Nephron (organoid): ENCODE results near the gene WASHC3.

Experiments
- H3K27ac Mint-ChIP-seq, 3 experiments: 2 replicates each; pipeline ENCODE4 v1.8.0; 2020; ENCODE audit warnings: mixed read lengths in 3 of 3, mild to moderate bottlenecking in 2 of 3, moderate library complexity in 1 of 3
- H3K27me3 Mint-ChIP-seq: 2 replicates; pipeline ENCODE4 v1.8.0; 2021; ENCODE audit warnings: low read depth, mild to moderate bottlenecking, moderate library complexity, mixed read lengths
- H3K36me3 Mint-ChIP-seq: 2 replicates; pipeline ENCODE4 v1.8.0; 2020; ENCODE audit warnings: low read depth, mixed read lengths
- H3K4me1 Mint-ChIP-seq: 2 replicates; pipeline ENCODE4 v1.8.0; 2020; ENCODE audit warnings: mixed read lengths
- H3K4me3 Mint-ChIP-seq, 3 experiments: 2 replicates each; pipeline ENCODE4 v1.8.0; 2020; ENCODE audit warnings: mild to moderate bottlenecking in 3 of 3, mixed read lengths in 3 of 3, moderate library complexity in 2 of 3
- H3K9me3 Mint-ChIP-seq: 2 replicates; pipeline ENCODE4 v1.8.0; 2020; ENCODE audit warnings: mixed read lengths
- CTCF ChIP-seq, 3 experiments: fragments of 200-600 bp; sonication (generic); IDR thresholded peaks; one replicate each; pipeline ENCODE4 v1.5.0; 2021; ENCODE audit warnings: antibody characterized with exemption in 3 of 3; ENCODE audit not compliant: unreplicated experiment in 3 of 3

Gene WASHC3

GRCh38 chr12:102067574-102068258, 5.9 kb upstream of the WASHC3 start:
- no peaks in the 10 kb centered on the region for H3K27me3 Mint-ChIP-seq
- H3K27ac Mint-ChIP-seq: no peak overlapping the region
- H3K4me1 Mint-ChIP-seq: peaks cover 25% of the 10 kb centered on the region
- no peak for TF ChIP-seq CTCF (IDR thresholded peaks at IDR 0.05; ENCODE audit: unreplicated experiment in 3 of 3)
- no peaks in the 10 kb centered on the region for H3K9me3 Mint-ChIP-seq
- no peak overlapping the region for H3K4me3 Mint-ChIP-seq
- H3K36me3 Mint-ChIP-seq: no peaks in the 10 kb centered on the region

- H3K27ac Mint-ChIP-seq: peak overlapping the region; percentile 77 to 92 (median 85)
- TF ChIP-seq CTCF (IDR thresholded peaks at IDR 0.05; ENCODE audit: unreplicated experiment in 3 of 3): no peak
- H3K4me3 Mint-ChIP-seq: peak overlapping the region; percentile 45 to 55 (median 48)
- no peaks in the 10 kb centered on the region for H3K36me3 Mint-ChIP-seq
- no peaks in the 10 kb centered on the region for H3K9me3 Mint-ChIP-seq
- no peaks in the 10 kb centered on the region for H3K27me3 Mint-ChIP-seq
- peaks cover 24% of the 10 kb centered on the region for H3K4me1 Mint-ChIP-seq
These were observed 2.7 kb upstream of the WASHC3 start for GRCh38 chr12:102064476-102064875.

- H3K4me3 Mint-ChIP-seq: peak overlapping the region in 2 of 3 experiments; percentile 33 to 95
- no peaks in the 10 kb centered on the region for H3K9me3 Mint-ChIP-seq
- no peak for TF ChIP-seq CTCF (IDR thresholded peaks at IDR 0.05; ENCODE audit: unreplicated experiment in 3 of 3)
- peak overlapping the region in 1 of 3 experiments; percentile 77 for H3K27ac Mint-ChIP-seq
- peaks cover 24% of the 10 kb centered on the region for H3K4me1 Mint-ChIP-seq
- H3K27me3 Mint-ChIP-seq: no peaks in the 10 kb centered on the region
- peaks cover 8% of the 10 kb centered on the region for H3K36me3 Mint-ChIP-seq
These were observed 1.3 kb upstream of the WASHC3 start for GRCh38 chr12:102063069-102063468.

GRCh38 chr12:102062419-102062806, 622 bp upstream of the WASHC3 start:
- H3K4me3 Mint-ChIP-seq: peak overlapping the region; percentile 89 to 96 (median 95)
- H3K36me3 Mint-ChIP-seq: peaks cover 14% of the 10 kb centered on the region
- H3K4me1 Mint-ChIP-seq: peaks cover 18% of the 10 kb centered on the region
- H3K27me3 Mint-ChIP-seq: no peaks in the 10 kb centered on the region
- peak overlapping the region; percentile 79 to 87 (median 80) for H3K27ac Mint-ChIP-seq
- no peak for TF ChIP-seq CTCF (IDR thresholded peaks at IDR 0.05; ENCODE audit: unreplicated experiment in 3 of 3)
- H3K9me3 Mint-ChIP-seq: no peaks in the 10 kb centered on the region

GRCh38 chr12:102061096-102061559, 663 bp downstream of the WASHC3 start:
- H3K9me3 Mint-ChIP-seq: no peaks in the 10 kb centered on the region
- peak overlapping the region; percentile 89 to 96 (median 95) for H3K4me3 Mint-ChIP-seq
- H3K36me3 Mint-ChIP-seq: peaks cover 26% of the 10 kb centered on the region
- no peak for TF ChIP-seq CTCF (IDR thresholded peaks at IDR 0.05; ENCODE audit: unreplicated experiment in 3 of 3)
- peak overlapping the region; percentile 79 to 87 (median 80) for H3K27ac Mint-ChIP-seq
- no peaks in the 10 kb centered on the region for H3K27me3 Mint-ChIP-seq
- H3K4me1 Mint-ChIP-seq: peaks cover 14% of the 10 kb centered on the region

GRCh38 chr12:102059343-102059742, 2.4 kb downstream of the WASHC3 start:
- no peak for TF ChIP-seq CTCF (IDR thresholded peaks at IDR 0.05; ENCODE audit: unreplicated experiment in 3 of 3)
- H3K4me3 Mint-ChIP-seq: peak overlapping the region in 2 of 3 experiments; percentile 24 to 49
- peaks cover 39% of the 10 kb centered on the region for H3K36me3 Mint-ChIP-seq
- H3K27me3 Mint-ChIP-seq: no peaks in the 10 kb centered on the region
- peaks cover 3% of the 10 kb centered on the region for H3K9me3 Mint-ChIP-seq
- no peak overlapping the region for H3K27ac Mint-ChIP-seq
- peaks cover 8% of the 10 kb centered on the region for H3K4me1 Mint-ChIP-seq
